HPDE6-E6E7 (cell line): ENCODE results near the gene MRPS18C.
A peak's percentile ranks its signal among the peaks of the same experiment; 100 is the strongest.
"Not testable (repeated sequence)": the region's sequence is repeated elsewhere in the genome, so short reads cannot be mapped to it uniquely, and the experiment has no call there.

Experiments
- DNase-seq: peaks from one replicate; pipeline ENCODE4 v3.0.0; 2011; ENCODE audit warnings: missing footprints; ENCODE audit errors: extremely low spot score

Gene MRPS18C

DNA sequence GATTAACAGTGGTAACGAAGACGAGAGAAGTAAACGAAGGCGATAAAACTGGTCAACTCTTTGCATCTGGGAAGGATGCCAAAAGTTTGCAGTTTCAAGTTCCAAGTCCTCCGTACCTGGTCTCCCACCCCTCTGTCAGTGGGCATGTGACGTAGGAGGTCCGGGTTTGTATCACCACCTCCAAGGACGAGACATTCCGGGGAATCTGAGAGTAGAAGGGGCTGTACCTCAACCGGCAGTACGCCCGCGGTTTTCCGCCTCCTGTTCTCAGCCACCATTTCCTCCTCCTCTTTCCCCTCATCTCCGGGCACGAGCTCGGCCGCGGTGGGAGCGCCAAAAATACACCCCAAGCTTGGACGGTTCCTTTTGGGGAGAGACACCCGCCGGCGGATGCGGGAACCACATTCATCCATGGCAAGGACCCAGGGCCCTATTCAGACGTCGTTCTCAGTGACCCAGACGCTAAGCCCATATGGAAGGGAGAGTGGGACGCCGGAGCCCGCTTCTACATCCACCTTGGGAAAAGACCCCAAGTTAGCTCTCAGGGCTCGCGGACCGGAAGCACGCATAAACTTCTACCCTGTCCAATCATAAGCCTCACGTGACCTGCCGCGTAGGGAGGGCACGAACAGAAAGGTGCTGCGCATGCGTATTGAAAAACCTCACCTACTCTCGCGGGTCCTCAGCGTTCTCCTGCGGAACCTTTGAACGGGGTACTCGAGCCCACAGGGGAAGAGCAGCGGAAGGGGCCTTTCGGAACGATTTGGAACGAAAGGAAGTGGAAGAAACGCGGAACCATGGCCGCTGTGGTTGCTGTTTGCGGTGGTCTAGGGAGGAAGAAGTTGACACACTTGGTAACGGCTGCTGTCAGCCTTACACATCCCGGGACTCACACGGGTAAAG, at the start of gene MRPS18C, which contains the start of gene HELQ:
Gene MRPS18C (plus strand): TSS at position 778 of the 903 bp plus-strand sequence. CDS start 20 bp downstream, at position 798.
Gene HELQ (minus strand): TSS at position 543 of the 903 bp plus-strand sequence. CDS start 130 bp downstream, at position 413.
- peak; percentile 98 for DNase-seq

DNA sequence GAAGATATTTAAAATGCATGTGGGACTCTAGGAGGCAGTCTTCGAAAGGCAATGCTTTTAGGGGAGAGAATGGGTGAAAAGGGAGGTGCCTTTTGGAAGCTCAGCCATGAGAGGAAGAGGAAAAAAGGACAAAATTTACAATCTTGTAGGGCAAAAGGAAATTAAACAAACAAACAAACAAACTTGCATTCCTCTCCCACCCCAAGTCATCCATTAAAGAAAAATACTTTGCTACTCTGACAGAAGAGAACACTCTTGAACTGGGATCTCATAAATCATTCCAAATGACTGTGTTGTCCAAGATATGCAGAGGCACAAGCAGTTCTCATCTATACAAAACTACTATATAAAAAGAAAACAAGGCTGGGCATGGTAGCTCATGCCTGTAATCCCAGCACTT, 47.0 kb upstream of the MRPS18C start:
- no peak for DNase-seq

DNA sequence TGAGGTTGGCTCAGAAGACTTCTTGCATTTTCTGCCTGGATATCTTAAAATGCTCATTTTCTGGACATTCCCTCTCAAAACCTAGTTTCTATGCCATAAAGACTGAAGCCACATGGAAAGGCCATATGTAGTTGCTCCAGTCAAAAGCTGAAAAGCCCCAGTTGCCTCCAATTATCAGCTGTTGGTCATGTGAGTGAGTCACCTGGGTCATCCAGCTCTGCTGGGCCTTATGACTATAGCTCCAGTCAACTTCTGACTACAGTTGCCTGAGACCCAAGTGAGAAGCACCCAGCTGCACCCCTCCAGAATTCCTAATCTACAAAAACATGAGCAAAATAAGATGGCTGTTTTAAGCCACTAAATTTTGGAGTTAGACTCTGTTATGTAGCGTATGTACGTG, 42.2 kb upstream of the MRPS18C start:
- DNase-seq = no peak

DNA sequence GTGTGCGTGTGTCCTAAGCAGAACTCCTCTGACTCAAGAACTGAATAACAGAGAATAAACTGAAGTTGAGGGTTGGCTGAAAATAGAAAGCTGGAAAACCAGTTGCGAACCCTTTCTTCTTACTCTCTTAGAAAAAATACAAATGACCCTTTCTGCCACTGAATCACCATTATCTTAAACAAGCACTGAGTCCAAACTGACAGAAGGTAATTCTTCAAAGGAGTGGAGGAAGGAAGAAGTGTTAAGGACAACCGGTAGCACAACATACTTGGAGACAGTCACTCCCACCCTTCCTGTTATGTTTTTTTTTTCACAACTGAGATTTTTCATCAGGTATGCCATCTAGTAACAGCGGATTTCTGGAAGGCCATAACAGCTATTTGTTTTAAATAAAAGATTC, 38.3 kb upstream of the MRPS18C start:
- no peak for DNase-seq

DNA sequence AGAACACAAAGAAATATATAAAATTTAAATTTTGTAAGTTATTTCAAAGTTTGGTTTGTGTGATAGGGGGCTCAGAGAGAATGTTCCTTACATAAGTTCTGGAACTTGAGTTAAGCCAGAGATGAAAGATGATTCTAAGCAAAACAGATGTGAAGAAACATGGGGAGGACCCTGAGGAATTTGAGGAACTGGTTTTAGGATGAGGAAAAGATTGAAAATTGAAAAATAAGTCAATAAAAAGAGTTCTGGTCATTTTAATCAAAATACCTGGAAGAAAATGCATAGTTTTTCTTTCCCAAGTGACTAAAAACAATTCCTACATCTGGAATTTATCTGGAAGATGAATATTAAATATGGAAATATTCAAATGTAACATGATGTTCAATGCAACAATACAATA, 37.6 kb upstream of the MRPS18C start:
- no peak for DNase-seq

DNA sequence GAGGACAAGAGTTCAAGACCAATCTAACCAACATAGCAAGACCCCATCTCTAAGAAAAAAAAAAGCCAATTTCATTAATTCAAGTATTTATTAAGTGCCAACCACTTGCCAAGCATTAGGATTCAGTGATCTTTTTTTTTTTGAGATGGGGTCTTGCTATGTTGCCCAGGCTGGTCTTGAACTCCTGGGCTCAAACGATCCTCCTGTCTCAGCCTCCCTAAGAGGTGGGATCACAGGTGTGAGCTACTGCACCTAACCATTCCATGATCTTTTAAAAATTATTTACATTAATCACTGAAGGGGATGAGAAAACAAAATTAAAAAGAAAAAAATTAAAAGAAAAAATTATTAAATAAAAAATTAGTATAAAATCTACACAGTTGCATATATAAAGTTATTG, 24.7 kb upstream of the MRPS18C start:
- DNase-seq = no peak

DNA sequence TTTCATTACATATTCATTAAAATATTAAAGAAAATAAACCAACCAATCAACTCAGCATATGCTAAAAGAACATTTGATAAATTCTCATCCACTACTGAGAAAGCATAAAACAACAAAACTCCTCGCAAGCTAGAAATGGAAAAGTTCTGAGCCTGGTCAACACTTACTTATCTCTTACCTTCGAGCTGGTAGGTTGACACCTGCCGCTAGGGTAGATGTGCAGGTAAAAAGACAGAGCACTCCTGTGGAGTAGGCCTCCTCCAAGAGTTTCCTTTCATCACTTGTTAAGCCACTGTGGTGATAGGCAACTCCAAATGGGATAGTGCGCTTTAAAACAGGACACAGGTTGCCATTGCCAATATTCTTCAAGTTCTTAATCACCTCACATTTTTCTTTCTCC, 19.2 kb upstream of the MRPS18C start:
- DNase-seq = no peak

DNA sequence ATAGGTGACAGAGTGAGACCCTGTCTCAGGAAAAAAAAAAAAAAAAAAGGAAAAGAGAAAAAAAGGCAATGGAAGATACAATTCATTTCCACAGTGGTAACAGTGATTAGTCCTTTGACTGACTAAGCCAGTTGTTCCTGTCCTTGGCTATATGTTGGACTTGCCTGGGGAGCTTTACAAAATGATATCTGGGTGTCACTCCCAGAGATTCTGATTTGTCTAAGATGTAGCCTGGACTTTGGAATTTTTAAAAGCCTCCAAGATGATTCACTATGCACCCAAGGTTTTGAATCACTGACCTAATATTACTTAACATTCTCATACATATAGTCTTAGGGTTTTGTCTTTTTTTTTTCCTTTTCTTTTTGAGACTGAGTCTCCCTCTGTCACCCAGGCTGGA, 17.1 kb upstream of the MRPS18C start:
- no peak for DNase-seq

DNA sequence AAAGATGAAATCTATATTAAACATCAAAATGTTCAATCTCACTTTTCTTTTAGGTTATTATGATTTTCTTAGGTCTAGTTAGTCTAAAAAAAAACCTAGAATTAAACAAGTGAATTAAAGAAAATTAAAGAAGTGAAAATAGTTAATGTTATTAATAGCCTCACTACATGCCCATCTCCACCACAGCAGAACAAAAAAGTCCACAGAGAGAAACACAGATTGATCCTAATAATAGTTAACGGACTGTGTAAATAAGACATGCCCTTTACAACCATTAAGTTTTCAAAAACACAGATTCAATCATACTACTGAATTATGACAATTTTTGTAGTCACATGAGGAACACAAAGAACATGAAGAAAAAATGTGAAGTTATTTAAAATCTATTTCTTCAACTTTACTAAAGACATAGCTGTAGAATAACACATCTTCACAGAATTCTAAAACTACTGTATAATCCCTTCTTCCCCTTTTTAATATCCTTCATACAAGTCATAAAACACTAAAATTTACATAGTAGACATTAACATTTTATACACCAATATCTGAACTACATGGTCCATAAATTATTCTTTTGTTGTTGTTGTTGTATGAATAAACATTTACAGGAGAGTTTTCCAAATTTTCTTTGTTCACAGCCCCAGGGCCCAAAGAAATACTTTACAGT, 15.6 kb upstream of the MRPS18C start:
- DNase-seq = no peak

DNA sequence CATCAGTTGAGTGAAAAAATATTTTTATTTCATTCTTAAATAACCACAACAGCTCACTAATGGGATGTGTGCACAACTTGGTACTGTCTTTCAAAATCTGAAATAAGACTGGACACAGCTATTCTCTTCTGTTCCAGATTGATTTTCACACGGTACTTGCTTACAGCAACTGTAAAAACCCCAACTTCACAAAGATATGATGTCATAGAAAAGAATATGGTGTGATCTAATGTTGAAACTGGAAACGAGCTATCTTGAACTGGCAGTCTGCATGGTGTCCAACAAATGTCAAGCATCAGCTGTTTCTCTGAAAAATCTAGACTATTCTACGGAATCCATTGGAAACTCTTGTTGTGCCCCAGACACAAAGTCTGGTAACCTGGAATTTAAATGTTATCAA, 15.0 kb upstream of the MRPS18C start:
- no peak for DNase-seq

DNA sequence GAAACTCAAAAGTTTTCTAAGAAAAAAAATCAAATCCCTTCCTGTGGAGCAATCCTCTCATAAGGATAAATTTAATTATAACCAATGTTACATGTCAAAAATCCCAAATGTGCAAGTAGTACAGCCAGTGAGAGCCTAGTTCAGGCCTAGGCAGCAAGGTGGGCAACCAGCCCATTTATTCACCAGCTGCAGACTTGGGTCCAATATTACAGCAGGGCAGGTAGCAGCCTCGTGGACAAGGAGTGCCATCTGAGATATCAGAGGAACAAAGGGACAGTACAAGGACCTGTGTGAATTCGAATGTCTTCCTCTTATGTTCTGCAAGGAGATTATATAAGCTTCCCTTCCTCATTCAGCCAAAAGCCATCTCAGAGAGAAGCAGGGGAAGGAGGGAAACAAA, 6.8 kb upstream of the MRPS18C start:
- no peak for DNase-seq

DNA sequence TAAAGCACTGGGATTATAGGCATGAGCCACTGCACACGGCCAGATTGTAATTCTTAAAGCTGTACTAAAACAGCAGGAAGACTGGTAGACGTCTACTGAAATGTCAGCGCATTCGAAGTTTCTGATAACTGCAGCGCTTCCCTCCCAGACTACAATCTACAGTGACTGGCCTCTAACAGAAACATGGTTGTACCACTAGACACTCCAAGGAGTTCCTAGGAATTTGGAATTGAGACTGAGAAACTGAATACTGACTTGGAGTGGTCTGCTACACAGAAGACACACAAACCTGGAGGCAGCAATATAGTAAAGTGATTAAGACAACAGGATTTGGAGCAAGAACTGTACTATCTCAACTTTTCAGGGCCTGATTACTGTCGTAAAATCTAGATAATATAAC, 1.2 kb upstream of the MRPS18C start:
- no peak for DNase-seq

DNA sequence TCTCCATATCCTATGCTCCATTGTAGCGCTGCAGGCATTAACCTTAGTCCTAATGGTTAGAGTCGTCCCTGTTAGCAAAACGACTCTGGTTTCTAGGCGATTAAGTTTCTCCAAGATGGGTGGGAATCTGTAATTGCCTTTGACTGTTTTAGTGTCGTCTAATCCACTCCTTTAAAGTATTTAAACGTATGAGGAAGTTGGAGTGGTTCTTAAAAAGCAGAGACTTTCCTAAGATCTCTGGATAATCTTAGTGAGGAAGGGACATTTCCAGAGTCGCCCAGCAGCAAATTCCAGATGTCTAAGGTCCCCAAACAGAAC, 285 bp downstream of the MRPS18C start:
- DNase-seq = no peak

DNA sequence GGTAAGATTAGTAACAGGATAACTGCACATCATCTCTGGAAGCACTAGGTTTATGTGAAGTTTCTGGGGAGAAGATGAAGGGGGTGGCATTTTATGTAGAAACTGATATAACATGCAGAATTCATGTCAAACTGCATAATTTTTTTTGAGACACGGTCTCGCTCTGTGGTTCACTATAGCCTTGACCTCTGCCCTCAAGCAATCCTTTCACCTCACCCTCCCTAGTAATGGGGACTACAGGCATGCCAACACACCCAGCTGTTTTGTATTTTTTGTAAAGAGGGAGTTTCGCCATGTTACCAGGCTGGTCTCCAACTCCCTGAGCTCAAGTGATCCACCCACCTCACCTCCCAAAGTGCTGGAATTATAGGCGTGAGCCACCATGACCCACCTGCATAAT, 17.6 kb downstream of the MRPS18C start:
- no peak for DNase-seq

DNA sequence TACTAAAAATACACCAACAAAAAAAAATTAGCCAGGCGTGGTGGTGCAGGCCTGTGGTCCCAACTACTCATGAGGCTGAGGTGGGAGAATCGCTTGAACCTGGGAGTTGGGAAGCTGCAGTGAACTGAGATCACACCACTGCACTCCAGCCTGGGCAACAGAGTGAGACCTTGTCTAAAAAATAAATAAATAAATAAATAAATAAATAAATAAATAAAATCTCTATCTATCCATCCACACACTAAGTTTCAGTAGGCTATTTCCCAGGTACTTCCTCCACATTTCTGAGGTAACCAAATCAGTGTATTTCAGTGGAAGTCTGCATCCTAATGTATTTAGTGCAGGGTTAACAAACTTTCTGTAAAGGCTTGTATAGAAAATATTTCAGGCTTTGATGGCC, 18.1 kb downstream of the MRPS18C start:
- DNase-seq = no peak

DNA sequence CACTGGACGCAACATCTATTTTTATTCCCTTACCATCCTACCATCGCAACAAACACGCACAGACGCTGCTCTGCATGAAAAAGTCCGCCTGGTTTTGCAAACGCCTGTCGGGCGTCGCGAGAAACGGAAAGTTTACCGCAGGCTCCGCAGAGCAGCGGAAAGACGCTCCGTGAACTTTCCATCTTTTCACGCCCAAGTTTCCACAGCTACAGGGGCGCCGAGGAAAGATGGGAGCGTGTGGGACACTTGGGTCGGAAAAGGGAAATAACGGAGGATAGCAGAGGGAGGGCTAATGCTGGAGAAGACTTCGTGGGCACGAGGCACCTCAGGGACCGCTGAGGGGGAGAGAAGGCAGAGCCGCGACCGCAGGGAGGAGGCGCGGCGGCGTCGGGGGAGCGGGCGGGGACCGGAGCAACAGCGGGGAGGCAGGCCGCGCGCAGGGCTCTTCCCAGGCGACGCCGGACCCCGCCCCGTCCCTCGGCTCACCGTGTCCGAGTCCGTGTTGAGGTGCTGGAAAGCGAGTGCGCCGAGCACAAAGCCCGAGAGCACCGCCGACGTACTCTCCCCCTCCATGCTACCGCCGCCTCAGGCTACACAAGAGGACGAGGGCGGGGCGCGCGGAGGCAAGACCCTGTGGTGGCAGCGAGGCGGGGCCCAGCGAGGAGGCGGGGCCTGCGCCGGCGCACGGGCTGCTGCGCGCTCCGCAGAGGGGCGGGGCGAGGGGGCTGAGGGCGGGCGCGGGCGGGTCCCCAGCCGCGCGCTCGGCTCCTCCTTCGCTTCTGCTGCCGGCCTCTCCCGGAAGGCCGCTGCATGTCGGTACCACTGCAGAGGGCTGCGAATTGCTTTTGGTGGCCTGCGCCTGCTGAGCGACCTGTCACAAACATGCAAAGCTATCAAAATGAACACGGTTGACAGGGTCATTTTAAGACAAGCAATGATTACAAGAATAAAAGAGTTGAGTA, 28.9 kb downstream of the MRPS18C start, which contains the start of gene ABRAXAS1:
Gene ABRAXAS1 (minus strand): TSS at position 601 of the 962 bp plus-strand sequence. CDS start 28 bp downstream, at position 573.
- peak; percentile 95 for DNase-seq

DNA sequence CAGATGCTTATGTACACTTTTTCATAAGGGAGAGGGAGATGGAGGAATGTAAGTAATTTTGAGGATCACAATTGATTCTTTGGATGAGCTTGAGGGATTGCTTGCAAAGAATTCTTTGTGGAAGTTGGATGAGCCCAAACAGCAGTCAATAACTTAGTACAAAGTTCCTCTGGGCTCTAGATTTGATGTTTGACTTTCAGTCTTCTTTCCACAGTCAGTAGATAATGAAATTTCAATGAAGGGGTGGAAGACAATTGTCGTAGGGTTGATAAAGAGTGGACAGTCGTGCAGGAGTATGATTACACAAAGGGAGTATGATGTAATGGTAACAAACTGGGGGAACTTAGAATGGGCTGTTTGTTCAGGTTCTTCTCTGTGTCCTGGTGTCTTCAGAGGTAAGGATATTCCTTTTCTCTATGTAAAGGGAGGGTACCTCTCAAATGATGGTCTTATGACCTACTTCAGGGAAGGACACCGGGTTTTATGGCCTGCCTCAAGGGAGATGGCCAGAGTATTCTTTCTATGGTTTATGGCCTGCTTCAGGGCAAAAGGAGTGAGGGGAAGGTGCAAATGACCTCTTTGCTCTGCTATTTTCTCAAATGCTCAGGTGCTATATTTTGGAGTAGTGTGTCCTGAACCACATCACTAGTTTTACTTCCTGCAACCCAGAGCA, 30.7 kb downstream of the MRPS18C start:
- no peak for DNase-seq

DNA sequence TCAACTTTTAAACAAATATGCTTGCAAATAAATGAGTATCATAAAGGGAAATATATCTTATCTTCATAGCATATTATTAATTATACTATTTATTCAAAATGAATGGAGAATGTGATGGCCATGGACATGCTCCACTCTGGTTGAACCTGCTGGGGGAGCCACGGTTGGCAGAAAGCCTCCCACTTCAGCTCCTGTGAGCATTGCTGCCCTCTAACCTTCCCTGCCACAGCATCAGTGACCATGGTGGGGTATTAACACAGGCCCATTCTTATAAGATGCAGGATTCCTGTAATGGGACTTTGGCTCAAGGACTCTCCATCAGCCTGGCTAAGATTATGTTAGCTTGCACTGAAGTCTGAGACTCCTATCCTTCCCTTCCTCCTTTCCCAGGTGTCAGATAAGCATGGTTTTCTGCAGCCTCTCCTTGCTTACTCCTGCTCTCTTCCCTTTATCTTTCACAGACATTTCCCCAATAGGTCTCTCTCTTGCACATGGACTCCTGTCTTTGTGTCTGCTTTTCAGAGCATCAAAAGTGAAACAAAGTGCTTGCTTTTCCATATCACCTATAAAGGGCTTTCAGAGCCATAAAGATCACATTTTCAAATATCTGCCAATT, 34.0 kb downstream of the MRPS18C start:
- no peak for DNase-seq

DNA sequence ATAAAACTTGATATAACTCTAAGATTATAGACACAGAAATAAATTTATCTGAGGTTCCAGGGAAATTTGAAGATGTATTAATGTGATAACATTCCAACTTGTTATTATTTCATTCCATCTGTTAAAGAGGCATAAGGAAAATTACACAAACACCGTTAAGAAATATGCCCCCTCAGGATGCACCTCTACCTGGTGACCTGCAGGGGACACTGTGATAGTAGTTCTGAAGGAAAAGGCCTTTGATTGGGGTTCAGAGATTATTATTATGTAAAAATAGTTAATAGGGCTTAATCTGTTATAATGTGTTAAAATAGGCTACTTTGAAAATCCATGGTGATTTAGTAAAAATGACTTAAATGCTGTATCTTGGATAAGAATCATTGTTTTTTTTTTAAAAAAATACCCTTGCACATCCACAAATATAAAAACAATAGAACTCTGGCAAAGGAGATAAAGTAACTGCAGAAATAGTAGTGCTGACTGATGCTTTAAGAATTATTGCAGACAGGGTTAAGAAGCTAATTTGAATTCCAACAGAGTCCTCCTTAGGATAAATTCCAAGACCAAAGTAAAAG, 35.1 kb downstream of the MRPS18C start:
- peak; percentile 48 for DNase-seq

DNA sequence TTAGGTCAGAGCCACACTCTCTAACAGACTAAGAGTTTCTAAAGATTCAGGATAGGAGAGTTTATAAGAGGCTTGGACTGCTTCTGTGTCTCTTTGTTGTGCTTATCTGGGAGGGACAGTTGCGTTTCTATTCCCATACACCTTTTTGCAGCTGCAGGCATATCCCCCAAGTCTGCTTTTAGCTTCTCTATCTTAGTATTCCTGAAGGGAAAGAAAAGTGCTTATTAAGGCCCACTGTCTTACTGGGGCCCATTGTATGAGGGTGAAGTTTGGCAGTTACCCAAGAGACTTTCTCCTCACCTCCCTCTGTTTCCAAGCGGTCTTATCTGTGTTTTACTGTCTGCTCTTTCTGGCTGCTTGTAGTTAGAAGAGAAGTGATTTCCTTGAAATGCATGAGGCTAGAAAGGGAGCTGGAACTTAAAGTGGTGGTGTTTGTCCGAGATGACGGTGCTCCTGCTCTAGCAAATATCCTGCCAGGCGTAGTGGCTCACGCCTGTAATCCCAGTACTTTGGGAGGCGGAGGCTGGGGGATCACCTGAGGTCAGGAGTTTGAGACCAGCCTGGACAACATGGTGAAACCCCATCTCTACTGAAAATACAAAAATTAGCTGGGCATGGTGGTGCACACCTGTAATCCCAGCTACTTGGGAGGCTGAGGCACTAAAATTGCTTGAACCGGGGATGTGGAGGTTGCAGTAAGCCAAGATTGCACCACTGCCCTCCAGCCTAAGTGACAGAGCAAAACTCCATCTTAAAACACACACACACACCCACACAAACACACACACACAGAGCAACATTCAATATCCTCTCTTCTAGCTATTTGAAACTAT, 40.4 kb downstream of the MRPS18C start:
- DNase-seq = not testable (repeated sequence)
